ENCODE data around the gene THEM4.

DNA sequence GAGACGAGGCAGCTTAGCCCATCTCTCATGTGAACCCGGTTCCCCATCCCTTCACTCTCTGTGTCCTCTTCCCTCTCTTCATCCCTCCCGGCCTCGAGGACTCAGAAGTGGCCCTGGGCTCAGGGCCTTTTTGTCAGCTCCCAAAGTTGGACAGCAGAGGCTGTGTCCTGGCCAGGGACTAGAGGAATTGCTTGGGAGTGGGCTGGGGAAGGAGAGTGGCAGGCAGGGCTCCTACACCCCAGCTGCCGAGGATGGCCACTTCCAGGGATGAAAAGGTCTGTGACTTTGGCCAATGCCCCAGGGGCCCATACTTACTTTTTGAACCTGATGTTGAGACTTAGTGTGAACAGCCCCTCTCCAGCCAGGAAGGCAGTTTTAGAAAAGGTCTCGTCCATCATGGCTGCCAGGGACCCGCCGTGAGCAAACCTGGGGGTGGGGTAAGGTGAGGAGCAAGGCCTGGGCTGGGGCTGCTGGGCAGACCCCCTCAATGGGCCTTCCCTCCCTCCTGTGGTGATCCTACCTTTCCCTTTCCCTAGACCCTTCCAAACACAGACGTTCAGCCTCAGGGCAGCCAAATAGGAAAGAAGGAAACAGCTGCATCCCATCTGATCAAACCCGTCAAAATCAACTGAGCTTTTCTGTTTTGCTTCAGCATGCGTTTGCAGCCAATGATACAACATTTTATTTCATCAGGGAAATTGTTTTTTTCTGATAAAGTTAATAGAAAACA, 61.3 kb downstream of the THEM4 start:
- TF ChIP-seq, protein P1, sequence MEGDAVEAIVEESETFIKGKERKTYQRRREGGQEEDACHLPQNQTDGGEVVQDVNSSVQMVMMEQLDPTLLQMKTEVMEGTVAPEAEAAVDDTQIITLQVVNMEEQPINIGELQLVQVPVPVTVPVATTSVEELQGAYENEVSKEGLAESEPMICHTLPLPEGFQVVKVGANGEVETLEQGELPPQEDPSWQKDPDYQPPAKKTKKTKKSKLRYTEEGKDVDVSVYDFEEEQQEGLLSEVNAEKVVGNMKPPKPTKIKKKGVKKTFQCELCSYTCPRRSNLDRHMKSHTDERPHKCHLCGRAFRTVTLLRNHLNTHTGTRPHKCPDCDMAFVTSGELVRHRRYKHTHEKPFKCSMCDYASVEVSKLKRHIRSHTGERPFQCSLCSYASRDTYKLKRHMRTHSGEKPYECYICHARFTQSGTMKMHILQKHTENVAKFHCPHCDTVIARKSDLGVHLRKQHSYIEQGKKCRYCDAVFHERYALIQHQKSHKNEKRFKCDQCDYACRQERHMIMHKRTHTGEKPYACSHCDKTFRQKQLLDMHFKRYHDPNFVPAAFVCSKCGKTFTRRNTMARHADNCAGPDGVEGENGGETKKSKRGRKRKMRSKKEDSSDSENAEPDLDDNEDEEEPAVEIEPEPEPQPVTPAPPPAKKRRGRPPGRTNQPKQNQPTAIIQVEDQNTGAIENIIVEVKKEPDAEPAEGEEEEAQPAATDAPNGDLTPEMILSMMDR (IDR thresholded peaks at IDR 0.05): no peak
- TF ChIP-seq POLR2A (IDR thresholded peaks at IDR 0.05): no peak

Measured in heart left ventricle (tissue), 13 donors.